Tibial nerve (tissue), 4 donors: Measurements from ENCODE around the gene ATAT1.

Experiments used
- CTCF ChIP-seq, 5 experiments: fragments of 200-600 bp in 3 of 5; fragments of 450-650 bp in 2 of 5; sonication (generic) in 3 of 5; IDR thresholded peaks; one replicate each; pipeline ENCODE4 v1.5.1; 2016 to 2019; ENCODE audit warnings: antibody characterized with exemption in 5 of 5, mild to moderate bottlenecking in 3 of 5, moderate library complexity in 2 of 5
- EP300 ChIP-seq, 2 donors: sonication (generic); formaldehyde crosslinking; IDR thresholded peaks; one replicate each; pipeline ENCODE4 v1.6.1; 2017; ENCODE audit warnings: antibody characterized with exemption in 2 of 2, mild to moderate bottlenecking in 1 of 2
- POLR2A ChIP-seq, 2 donors: fragments of 450-650 bp; IDR thresholded peaks; one replicate each; pipeline ENCODE4 v1.6.1; 2017; ENCODE audit warnings: antibody characterized with exemption in 2 of 2, mild to moderate bottlenecking in 2 of 2, moderate library complexity in 2 of 2

- no peak for TF ChIP-seq CTCF (IDR thresholded peaks at IDR 0.05)
- TF ChIP-seq POLR2A (IDR thresholded peaks at IDR 0.05) = no peak
- no peak for TF ChIP-seq EP300 (IDR thresholded peaks at IDR 0.05)
These were observed 22.7 kb upstream of the ATAT1 start for GRCh38 chr6:30603961-30604360.
